Stimulated activated CD4-positive, alpha-beta T cell treated with anti-CD3 and anti-CD28 coated beads, TNF-alpha, amount 100 ng/mL, for 1 hour (primary cell): ENCODE results near the gene ABRACL.

Source experiments
- DNase-seq, 3 donors: peaks; one replicate each; pipeline ENCODE4 v3.0.0-alpha.2; 2020; ENCODE audit warnings: low read depth in 3 of 3, low spot score in 1 of 3

Gene ABRACL

GRCh38 chr6:139051396-139052060, 23.0 kb downstream of the ABRACL start:
- no peak for DNase-seq

GRCh38 chr6:139053382-139053781, 24.8 kb downstream of the ABRACL start:
- DNase-seq = no peak

- no peak for DNase-seq
Observed at GRCh38 chr6:139054001-139054400, 25.5 kb downstream of the ABRACL start.

GRCh38 chr6:139055709-139056108, 27.2 kb downstream of the ABRACL start:
- DNase-seq = no peak

- DNase-seq = no peak
Observed at GRCh38 chr6:139058029-139058428, 29.5 kb downstream of the ABRACL start.

GRCh38 chr6:139060332-139060731, 31.8 kb downstream of the ABRACL start:
- no peak for DNase-seq

GRCh38 chr6:139062932-139063646, 34.5 kb downstream of the ABRACL start:
- DNase-seq = no peak

GRCh38 chr6:139064981-139065665, 36.6 kb downstream of the ABRACL start:
- no peak for DNase-seq

- DNase-seq = no peak
Observed at GRCh38 chr6:139066080-139066479, 37.5 kb downstream of the ABRACL start.

GRCh38 chr6:139068846-139069245, 40.3 kb downstream of the ABRACL start:
- no peak for DNase-seq

GRCh38 chr6:139073118-139073517, 44.6 kb downstream of the ABRACL start:
- DNase-seq = no peak

GRCh38 chr6:139079018-139079417, 50.5 kb downstream of the ABRACL start:
- no peak for DNase-seq

- DNase-seq = no peak
Observed at GRCh38 chr6:139080255-139080920, 51.8 kb downstream of the ABRACL start.

- DNase-seq = no peak
Observed at GRCh38 chr6:139081471-139081870, 52.9 kb downstream of the ABRACL start.

GRCh38 chr6:139082370-139082769, 53.8 kb downstream of the ABRACL start:
- no peak for DNase-seq

- no peak for DNase-seq
Observed at GRCh38 chr6:139091826-139092225, 63.3 kb downstream of the ABRACL start.
